ENCODE measurements around the gene COLEC11.
"Not testable (repeated sequence)": the region's sequence is repeated elsewhere in the genome, so short reads cannot be mapped to it uniquely, and the experiment has no call there.

The COLEC11 gene

GRCh38 chr2:3606370-3607201 is 11.7 kb downstream of the COLEC11 start:
- H3K4me3 ChIP-seq (replicated peaks; ENCODE audit: low read depth, low read length), result no peak overlapping the region
- no peak for DNase-seq (ENCODE audit: low read depth)
- TF ChIP-seq, protein P1, sequence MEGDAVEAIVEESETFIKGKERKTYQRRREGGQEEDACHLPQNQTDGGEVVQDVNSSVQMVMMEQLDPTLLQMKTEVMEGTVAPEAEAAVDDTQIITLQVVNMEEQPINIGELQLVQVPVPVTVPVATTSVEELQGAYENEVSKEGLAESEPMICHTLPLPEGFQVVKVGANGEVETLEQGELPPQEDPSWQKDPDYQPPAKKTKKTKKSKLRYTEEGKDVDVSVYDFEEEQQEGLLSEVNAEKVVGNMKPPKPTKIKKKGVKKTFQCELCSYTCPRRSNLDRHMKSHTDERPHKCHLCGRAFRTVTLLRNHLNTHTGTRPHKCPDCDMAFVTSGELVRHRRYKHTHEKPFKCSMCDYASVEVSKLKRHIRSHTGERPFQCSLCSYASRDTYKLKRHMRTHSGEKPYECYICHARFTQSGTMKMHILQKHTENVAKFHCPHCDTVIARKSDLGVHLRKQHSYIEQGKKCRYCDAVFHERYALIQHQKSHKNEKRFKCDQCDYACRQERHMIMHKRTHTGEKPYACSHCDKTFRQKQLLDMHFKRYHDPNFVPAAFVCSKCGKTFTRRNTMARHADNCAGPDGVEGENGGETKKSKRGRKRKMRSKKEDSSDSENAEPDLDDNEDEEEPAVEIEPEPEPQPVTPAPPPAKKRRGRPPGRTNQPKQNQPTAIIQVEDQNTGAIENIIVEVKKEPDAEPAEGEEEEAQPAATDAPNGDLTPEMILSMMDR (IDR thresholded peaks at IDR 0.05; ENCODE audit: low read length, missing control alignments), result no peak

DNA sequence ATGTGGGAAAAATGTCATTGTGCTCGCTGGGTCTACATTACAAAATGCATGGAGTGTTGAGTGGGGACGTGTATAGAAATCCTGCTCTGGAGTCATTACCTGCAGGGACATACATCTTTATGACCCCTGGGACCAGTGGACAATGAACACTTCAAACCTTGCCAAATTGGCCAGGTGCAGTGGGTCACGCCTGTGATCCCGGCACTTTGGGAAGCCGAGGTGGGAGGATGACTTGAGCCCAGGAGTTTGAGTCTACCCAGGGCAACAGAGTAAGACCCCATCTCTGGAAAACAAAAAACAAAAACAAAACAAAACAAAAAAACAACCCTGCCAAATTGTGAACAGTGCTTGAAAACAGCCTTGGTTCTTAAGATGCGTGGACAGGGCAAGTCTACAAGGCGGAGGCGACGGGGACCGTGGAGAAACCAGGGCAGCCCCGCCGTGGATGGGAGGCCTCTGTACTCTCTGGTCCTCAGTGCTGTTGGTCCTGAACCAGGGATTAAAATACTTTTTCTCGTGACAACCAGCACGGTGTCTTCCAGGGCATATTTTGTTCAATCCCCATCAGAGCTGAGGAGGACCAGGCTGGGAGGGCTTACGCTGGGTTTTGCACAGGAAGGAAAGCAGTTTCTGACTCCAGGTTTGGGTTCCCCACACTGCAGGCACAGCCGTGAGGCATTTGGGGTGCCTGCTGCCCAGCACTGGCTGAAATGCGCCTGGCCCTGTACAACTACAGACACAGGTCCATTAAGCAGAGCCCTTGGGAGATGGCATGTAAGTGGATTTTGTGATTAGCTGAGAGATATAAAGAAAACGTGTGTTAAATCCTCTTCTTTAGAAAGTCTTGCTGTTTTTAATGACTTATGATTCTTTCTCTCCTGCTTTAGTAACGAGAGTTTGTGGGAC is 13.7 kb downstream of the COLEC11 start:
- no peak overlapping the region for H3K4me3 ChIP-seq (replicated peaks; ENCODE audit: low read depth, low read length)
- TF ChIP-seq, protein P1 (IDR thresholded peaks at IDR 0.05; ENCODE audit: low read length, missing control alignments), result no peak
- no peak for DNase-seq (ENCODE audit: low read depth)

DNA sequence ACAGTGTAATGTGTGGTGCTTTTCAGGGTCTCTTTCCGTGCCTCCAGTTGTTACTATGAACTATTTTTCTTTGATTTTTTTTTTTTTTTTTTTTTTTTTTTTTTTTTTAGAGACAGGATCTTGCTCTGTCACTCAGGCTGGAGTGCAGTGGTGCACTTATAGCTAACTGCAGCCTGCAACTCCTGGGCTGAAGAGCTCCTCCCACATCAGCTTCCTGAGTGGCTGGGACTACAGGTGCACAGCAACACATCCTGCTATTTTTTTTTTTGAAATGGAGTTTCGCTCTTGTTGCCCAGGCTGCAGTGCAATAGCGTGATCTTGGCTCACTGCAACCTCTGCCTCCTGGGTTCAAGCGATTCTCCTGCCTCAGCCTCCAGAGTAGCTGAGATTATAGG is 14.4 kb downstream of the COLEC11 start:
- DNase-seq (ENCODE audit: low read depth); H3K4me3 ChIP-seq (replicated peaks; ENCODE audit: low read depth, low read length): not testable (repeated sequence)

GRCh38 chr2:3610415-3610814 is 15.5 kb downstream of the COLEC11 start:
- DNase-seq (ENCODE audit: low read depth), result no peak
- TF ChIP-seq, protein P1 (IDR thresholded peaks at IDR 0.05; ENCODE audit: low read length, missing control alignments), result no peak
- no peak overlapping the region for H3K4me3 ChIP-seq (replicated peaks; ENCODE audit: low read depth, low read length)

GRCh38 chr2:3610881-3611505 is 16.1 kb downstream of the COLEC11 start:
- no peak overlapping the region for H3K4me3 ChIP-seq (replicated peaks; ENCODE audit: low read depth, low read length)
- no peak for DNase-seq (ENCODE audit: low read depth)
- TF ChIP-seq, protein P1 (IDR thresholded peaks at IDR 0.05; ENCODE audit: low read length, missing control alignments), result no peak

DNA sequence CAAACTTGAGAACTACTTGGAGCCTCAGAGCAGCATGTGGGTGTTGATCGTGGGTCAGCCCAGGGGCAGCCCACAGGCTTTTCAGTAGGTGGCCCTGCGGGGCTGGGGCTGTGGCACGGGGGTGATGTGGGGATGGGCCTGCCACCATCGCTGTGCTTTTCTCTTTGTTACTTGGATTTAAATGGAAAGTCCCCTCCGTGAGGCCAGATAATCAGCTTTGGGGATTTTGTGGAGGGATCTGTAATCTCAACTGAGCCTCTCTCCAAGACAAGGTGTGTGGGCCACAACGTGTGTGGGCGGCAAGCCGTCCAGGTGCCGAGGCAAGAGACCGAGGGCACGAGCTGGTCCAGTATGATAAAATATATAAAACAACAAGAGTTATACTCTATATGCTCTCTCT is 16.7 kb downstream of the COLEC11 start:
- H3K4me3 ChIP-seq (replicated peaks; ENCODE audit: low read depth, low read length), result no peak overlapping the region
- TF ChIP-seq, protein P1 (IDR thresholded peaks at IDR 0.05; ENCODE audit: low read length, missing control alignments), result no peak
- DNase-seq (ENCODE audit: low read depth), result no peak
